Esophagus muscularis mucosa (tissue), 4 donors: ENCODE measurements around the gene FAM151B. TPM values are rescaled to one million over a fixed set of nuclear protein-coding genes. Genes with fewer than 3 reads are reported as not detected.

ENCODE experiments used
- DNase-seq: peaks from one replicate; pipeline ENCODE4 v3.0.0-alpha.2; 2017; ENCODE audit errors: extremely low spot score
- H3K27ac ChIP-seq, 4 donors: fragments of 200-600 bp; sonication (generic); replicated peaks in 1 of 4; 1 replicate in 3 of 4; 2 replicates in 1 of 4; pipeline ENCODE4 v1.5.1; 2016 to 2019; ENCODE audit warnings: mild to moderate bottlenecking in 1 of 4
- H3K27me3 ChIP-seq, 4 donors: fragments of 200-600 bp; sonication (generic); one replicate each; pipeline versions ENCODE4 v1.5.1 to v1.6.0; 2016 to 2019
- H3K36me3 ChIP-seq, 4 donors: fragments of 200-600 bp; sonication (generic); one replicate each; pipeline ENCODE4 v1.5.1; 2016 to 2019
- H3K4me1 ChIP-seq, 4 donors: fragments of 200-600 bp; sonication (generic); one replicate each; pipeline ENCODE4 v1.5.1; 2016 to 2019
- H3K4me3 ChIP-seq, 4 donors: fragments of 200-600 bp; sonication (generic); 1 replicate in 2 of 4; 2 replicates in 2 of 4; pipeline ENCODE4 v1.5.1; 2016 to 2019; ENCODE audit warnings: mild to moderate bottlenecking in 4 of 4, moderate library complexity in 1 of 4
- H3K9me3 ChIP-seq, 4 donors: fragments of 200-600 bp; sonication (generic); 1 replicate in 3 of 4; 2 replicates in 1 of 4; pipeline ENCODE4 v1.5.1; 2016 to 2019
- CTCF ChIP-seq, 3 experiments: fragments of 200-600 bp in 2 of 3; fragments of 450-650 bp in 1 of 3; sonication (generic) in 2 of 3; IDR thresholded peaks; one replicate each; pipeline ENCODE4 v1.5.1; 2017 to 2019; ENCODE audit warnings: antibody characterized with exemption in 3 of 3, mild to moderate bottlenecking in 2 of 3, moderate library complexity in 1 of 3
- EP300 ChIP-seq: sonication (generic); formaldehyde crosslinking; IDR thresholded peaks from one replicate; pipeline ENCODE4 v1.6.1; 2017; ENCODE audit warnings: antibody characterized with exemption
- POLR2A ChIP-seq: fragments of 450-650 bp; IDR thresholded peaks from one replicate; pipeline ENCODE4 v1.6.1; 2017; ENCODE audit warnings: antibody characterized with exemption, moderate library complexity, mild to moderate bottlenecking, low read depth
- POLR2AphosphoS5 ChIP-seq, 2 donors: sonication (generic); formaldehyde crosslinking; IDR thresholded peaks; one replicate each; pipeline ENCODE4 v1.6.1; 2017; ENCODE audit warnings: antibody characterized with exemption in 2 of 2
- WGBS: methylation state at CpG from one replicate; pipeline ENCODE4 v1.1.5; 2018; 5-methylcytosine and 5-hydroxymethylcytosine counted together
- intact Hi-C: fragments of 100-400 bp; cut with DNase I; formaldehyde crosslinking; loops from one replicate; pipeline ENCODE4 v1.15.1; 2023
- total RNA-seq, 4 donors: library from RNA; depleted of rRNA; stranded (reverse); fragments of >200 nt; gene quantifications; one replicate each; pipeline versions ENCODE4 v1.1.0 to v1.2.1, GENCODE V29; 2016

Gene FAM151B
- total RNA-seq, 4 donors from 2014 or later = 1.6 to 2.6 (median 2.2) TPM

GRCh38 chr5:80554646-80555045, 66.7 kb downstream of the FAM151B start:
- DNase-seq = no peak
- H3K36me3 ChIP-seq = no peaks in the 10 kb centered on the region
- H3K4me1 ChIP-seq = no peaks in the 10 kb centered on the region
- H3K9me3 ChIP-seq = no peaks in the 10 kb centered on the region
- peaks cover 0 to 20% (median 0%) of the 10 kb centered on the region in 4 donors for H3K27me3 ChIP-seq
- H3K4me3 ChIP-seq = no peak overlapping the region
- no peak for TF ChIP-seq POLR2AphosphoS5 (IDR thresholded peaks at IDR 0.05)
- TF ChIP-seq CTCF (IDR thresholded peaks at IDR 0.05) = no peak
- no peak for TF ChIP-seq POLR2A
- no peak for TF ChIP-seq EP300
- no peak overlapping the region for H3K27ac ChIP-seq
- WGBS = 33% methylated on average over 4 of the region's 4 CpGs
- intact Hi-C loops = no loop called here

- Histone ChIP-seq H3K9me3 (no peaks in the 10 kb centered on the region), H3K27me3 (peaks cover 0 to 23% (median 0%) of the 10 kb centered on the region in 4 donors), H3K36me3 (no peaks in the 10 kb centered on the region), H3K4me3 (no peak overlapping the region), H3K4me1 (no peaks in the 10 kb centered on the region), H3K27ac (no peak overlapping the region)
- 79% methylated on average over 4 of the region's 4 CpGs for WGBS
- no peak for TF ChIP-seq CTCF (IDR thresholded peaks at IDR 0.05)
- no peak for TF ChIP-seq EP300
- TF ChIP-seq POLR2A = no peak
- TF ChIP-seq POLR2AphosphoS5 (IDR thresholded peaks at IDR 0.05) = no peak
- intact Hi-C loops = no loop called here
- no peak for DNase-seq
Measured at GRCh38 chr5:80555099-80555498, 67.2 kb downstream of the FAM151B start.

- Histone ChIP-seq H3K27me3 (peaks cover 0 to 22% (median 0%) of the 10 kb centered on the region in 4 donors), H3K9me3 (no peaks in the 10 kb centered on the region), H3K27ac (no peak overlapping the region), H3K4me1 (no peaks in the 10 kb centered on the region), H3K4me3 (no peak overlapping the region), H3K36me3 (no peaks in the 10 kb centered on the region)
- DNase-seq = no peak
- TF ChIP-seq EP300 (no peak), CTCF (IDR thresholded peaks at IDR 0.05) (no peak), POLR2A (no peak), POLR2AphosphoS5 (IDR thresholded peaks at IDR 0.05) (no peak)
- WGBS = 98% methylated on average over 4 of the region's 4 CpGs
- intact Hi-C loops = no loop called here
Measured at GRCh38 chr5:80559244-80559643, 71.3 kb downstream of the FAM151B start.

- TF ChIP-seq POLR2AphosphoS5 (IDR thresholded peaks at IDR 0.05) (no peak), EP300 (no peak), POLR2A (no peak)
- Histone ChIP-seq H3K4me3 (no peak overlapping the region), H3K27me3 (peaks cover 0 to 36% (median 12%) of the 10 kb centered on the region in 4 donors), H3K9me3 (no peaks in the 10 kb centered on the region), H3K27ac (no peak overlapping the region), H3K4me1 (peaks cover 7 to 15% (median 14%) of the 10 kb centered on the region in 4 donors), H3K36me3 (no peaks in the 10 kb centered on the region)
- intact Hi-C loops = no loop called here
- DNase-seq = no peak
- 86% methylated on average over 5 of the region's 5 CpGs for WGBS
Measured at GRCh38 chr5:80565330-80565729, 77.4 kb downstream of the FAM151B start.

- Histone ChIP-seq H3K27ac (no peak overlapping the region), H3K4me1 (peaks cover 7 to 18% (median 17%) of the 10 kb centered on the region in 4 donors), H3K27me3 (peaks cover 0 to 51% (median 19%) of the 10 kb centered on the region in 4 donors), H3K36me3 (no peaks in the 10 kb centered on the region), H3K9me3 (no peaks in the 10 kb centered on the region), H3K4me3 (no peak overlapping the region)
- WGBS = 77% methylated on average over 5 of the region's 5 CpGs
- TF ChIP-seq CTCF (IDR thresholded peaks at IDR 0.05) = no peak
- no peak for TF ChIP-seq POLR2AphosphoS5 (IDR thresholded peaks at IDR 0.05)
- intact Hi-C loops = no loop called here
- DNase-seq = no peak
Measured at GRCh38 chr5:80566711-80567259, 78.9 kb downstream of the FAM151B start.
